Daoy (cell line): ENCODE data around the gene NCAPD2. TPM values are rescaled to one million over a fixed set of nuclear protein-coding genes. Genes with fewer than 3 reads are reported as not detected.

Source experiments
- DNase-seq: peaks from one replicate; pipeline ENCODE4 v3.0.0-alpha.2; 2015; ENCODE audit warnings: low read depth
- total RNA-seq: library from RNA; depleted of rRNA; stranded (reverse); fragments of >200 nt; shearing (Covaris generic); gene quantifications from 2 replicates; pipeline ENCODE4 v1.2.3, GENCODE V29; 2014

NCAPD2 gene
- total RNA-seq, 1 experiment from 2014 or later, result 117 TPM

- peak; percentile 87 for DNase-seq
These were observed 41.2 kb downstream of the NCAPD2 start for GRCh38 chr12:6534945-6535696.

GRCh38 chr12:6535697-6535946 lies 41.7 kb downstream of the NCAPD2 start:
- no peak for DNase-seq

GRCh38 chr12:6535960-6536847 lies 42.3 kb downstream of the NCAPD2 start:
- DNase-seq, result no peak

- DNase-seq, result no peak
These were observed 43.1 kb downstream of the NCAPD2 start for GRCh38 chr12:6536894-6537579.

- DNase-seq, result peak; percentile 79
These were observed 43.9 kb downstream of the NCAPD2 start for GRCh38 chr12:6537580-6538419.

- DNase-seq, result peak; percentile 78
These were observed 44.8 kb downstream of the NCAPD2 start for GRCh38 chr12:6538420-6539313.

- DNase-seq, result peak; percentile 43
These were observed 45.4 kb downstream of the NCAPD2 start for GRCh38 chr12:6539314-6539682.

GRCh38 chr12:6539707-6540134 lies 45.8 kb downstream of the NCAPD2 start:
- peak; percentile 34 for DNase-seq

- DNase-seq, result peak; percentile 98
These were observed 46.4 kb downstream of the NCAPD2 start for GRCh38 chr12:6540181-6540877.

GRCh38 chr12:6541371-6542165 lies 47.7 kb downstream of the NCAPD2 start:
- DNase-seq, result no peak

GRCh38 chr12:6542209-6543009 lies 48.5 kb downstream of the NCAPD2 start:
- no peak for DNase-seq

- DNase-seq, result no peak
These were observed 52.1 kb downstream of the NCAPD2 start for GRCh38 chr12:6546016-6546415.

GRCh38 chr12:6547566-6547965 lies 53.7 kb downstream of the NCAPD2 start:
- DNase-seq, result no peak

- DNase-seq, result peak; percentile 78
These were observed 54.1 kb downstream of the NCAPD2 start for GRCh38 chr12:6547987-6548386.

GRCh38 chr12:6548556-6548955 lies 54.7 kb downstream of the NCAPD2 start:
- DNase-seq, result no peak

GRCh38 chr12:6548966-6549683 lies 55.2 kb downstream of the NCAPD2 start:
- DNase-seq, result no peak

- no peak for DNase-seq
These were observed 55.8 kb downstream of the NCAPD2 start for GRCh38 chr12:6549684-6550151.
